HK-2 (cell line): ENCODE results near the gene SIRT7.
"Not testable (repeated sequence)": the region's sequence is repeated elsewhere in the genome, so short reads cannot be mapped to it uniquely, and the experiment has no call there.

ENCODE experiments used
- DNase-seq: peaks from one replicate; pipeline ENCODE4 v3.0.0-alpha.2; 2018; ENCODE audit not compliant: unreplicated experiment

The SIRT7 gene

GRCh38 chr17:81954131-81955057 lies 36.4 kb upstream of the SIRT7 start:
- DNase-seq: no peak

GRCh38 chr17:81953443-81953842 lies 35.5 kb upstream of the SIRT7 start:
- not testable (repeated sequence) for DNase-seq

- DNase-seq: no peak
Measured at GRCh38 chr17:81952792-81953228, 34.8 kb upstream of the SIRT7 start.

- DNase-seq: no peak
Measured at GRCh38 chr17:81951785-81952684, 34.1 kb upstream of the SIRT7 start.

- no peak for DNase-seq
Measured at GRCh38 chr17:81950501-81950900, 32.5 kb upstream of the SIRT7 start.

GRCh38 chr17:81948635-81949378 lies 30.8 kb upstream of the SIRT7 start:
- no peak for DNase-seq

- DNase-seq: no peak
Measured at GRCh38 chr17:81947189-81947588, 29.2 kb upstream of the SIRT7 start, which contains the start of gene MYADML2. TSS of gene MYADML2 (minus strand) at chr17:81947233. CDS start at chr17:81941741, 5,492 bp downstream.

- no peak for DNase-seq
Measured at GRCh38 chr17:81944858-81945257, 26.9 kb upstream of the SIRT7 start.

- DNase-seq: no peak
Measured at GRCh38 chr17:81942167-81942553, 24.2 kb upstream of the SIRT7 start.

- no peak for DNase-seq
Measured at GRCh38 chr17:81941484-81942166, 23.6 kb upstream of the SIRT7 start.

- DNase-seq: no peak
Measured at GRCh38 chr17:81940538-81941483, 22.8 kb upstream of the SIRT7 start.

- no peak for DNase-seq
Measured at GRCh38 chr17:81939881-81940385, 22.0 kb upstream of the SIRT7 start.

- DNase-seq: no peak
Measured at GRCh38 chr17:81939218-81939617, 21.2 kb upstream of the SIRT7 start.

- no peak for DNase-seq
Measured at GRCh38 chr17:81935709-81936084, 17.7 kb upstream of the SIRT7 start.

GRCh38 chr17:81934850-81935708 lies 17.1 kb upstream of the SIRT7 start:
- no peak for DNase-seq

GRCh38 chr17:81934098-81934757 lies 16.3 kb upstream of the SIRT7 start:
- no peak for DNase-seq

GRCh38 chr17:81933178-81933699 lies 15.3 kb upstream of the SIRT7 start:
- no peak for DNase-seq
